Esophagus squamous epithelium (tissue), 4 donors: Measurements from ENCODE around the gene CLCN3.

ENCODE experiments used
- CTCF ChIP-seq, 6 experiments: fragments of 450-650 bp in 4 of 6; fragments of 200-600 bp in 2 of 6; sonication (generic) in 2 of 6; IDR thresholded peaks; one replicate each; pipeline ENCODE4 v1.5.1; 2016 to 2019; ENCODE audit warnings: antibody characterized with exemption in 6 of 6, mild to moderate bottlenecking in 4 of 6, moderate library complexity in 4 of 6
- POLR2A ChIP-seq, 4 donors: fragments of 450-650 bp; IDR thresholded peaks; one replicate each; pipeline ENCODE4 v1.6.1; 2017; ENCODE audit warnings: antibody characterized with exemption in 4 of 4, mild to moderate bottlenecking in 4 of 4, moderate library complexity in 3 of 4

GRCh38 chr4:169604903-169605331 is 15.5 kb upstream of the CLCN3 start:
- TF ChIP-seq CTCF (IDR thresholded peaks at IDR 0.05) (no peak), POLR2A (IDR thresholded peaks at IDR 0.05) (no peak)
